ENCODE results near the gene SLC25A1. TPM values are rescaled to one million over a fixed set of nuclear protein-coding genes. Genes with fewer than 3 reads are reported as not detected.
A peak's percentile ranks its signal among the peaks of the same experiment; 100 is the strongest.

The SLC25A1 gene
- polyA plus RNA-seq, 2 of the 4 experiments (the other 2 are of a cell fraction) = 11.4 to 60.1 TPM

- CTCF ChIA-PET = interaction anchor here (0.6 to 3.3 kb wide), 4 partner anchors 9 to 121 kb away, joined by 3 to 27 read pairs (median 9); no protein-coding TSS in a partner anchor
- H3K27ac ChIP-seq = no peak overlapping the region
- no peak for TF ChIP-seq EHMT2 (IDR thresholded peaks at IDR 0.05; ENCODE audit: low read depth)
- no peak for TF ChIP-seq ATOH8 (CRISPR knock-in tag; IDR thresholded peaks at IDR 0.05; ENCODE audit: low read depth)
- TF ChIP-seq PHF8 (IDR thresholded peaks at IDR 0.05; ENCODE audit: borderline replicate concordance, low read depth) = no peak
- no peak for TF ChIP-seq POLR2AphosphoS2 (conservative IDR thresholded peaks at IDR 0.05; ENCODE audit: low read length)
- TF ChIP-seq CEBPB (IDR thresholded peaks at IDR 0.05) = no peak
- TF ChIP-seq HOXB13 (CRISPR knock-in tag; IDR thresholded peaks at IDR 0.05; ENCODE audit: low read depth) = no peak
- no peak for TF ChIP-seq ZFP36 (IDR thresholded peaks at IDR 0.05; ENCODE audit: borderline replicate concordance, partially characterized antibody)
- no peak for TF ChIP-seq HOXA7 (CRISPR knock-in tag; IDR thresholded peaks at IDR 0.05)
- no peak for TF ChIP-seq TFCP2L1 (CRISPR knock-in tag; IDR thresholded peaks at IDR 0.05)
- no peak for TF ChIP-seq CBX2 (IDR thresholded peaks at IDR 0.05; ENCODE audit: borderline replicate concordance, low read depth)
- no peak for TF ChIP-seq MYC (IDR thresholded peaks at IDR 0.05; ENCODE audit: borderline replicate concordance, low read length)
- no peak overlapping the region for H3K4me3 ChIP-seq
- FAIRE-seq (no peak), ATAC-seq (no peak), DNase-seq (ENCODE audit: low read depth in 1 of 2, low spot score in 1 of 2) (no peak)
- peaks cover 6% of the 10 kb centered on the region; the same call in 2 of the 3 replicates for H3K4me1 ChIP-seq
- POLR2A ChIA-PET = no interaction called here
- peak overlapping the region; percentile 95 for H3K4me2 ChIP-seq
- 89% methylated on average over 5 of the region's 5 CpGs for WGBS (ENCODE audit: missing lambda C conversion rate)
- no peaks in the 10 kb centered on the region for H3K9me3 ChIP-seq
Observed at GRCh38 chr22:19143212-19143611, 35.3 kb downstream of the SLC25A1 start.

GRCh38 chr22:19142394-19142793 is 36.1 kb downstream of the SLC25A1 start:
- Histone ChIP-seq H3K4me3 (no peak overlapping the region), H3K4me1 (peaks cover 6% of the 10 kb centered on the region; the same call in 2 of the 3 replicates), H3K9me3 (no peaks in the 10 kb centered on the region), H3K4me2 (no peak overlapping the region), H3K27ac (no peak overlapping the region)
- no peak for TF ChIP-seq FOXS1 (CRISPR knock-in tag; IDR thresholded peaks at IDR 0.05)
- no peak for TF ChIP-seq HOXB5 (CRISPR knock-in tag; IDR thresholded peaks at IDR 0.05)
- no peak for DNase-seq (ENCODE audit: low read depth in 1 of 2, low spot score in 1 of 2)
- WGBS (ENCODE audit: missing lambda C conversion rate) = 100% methylated on average over 1 of the region's 9 CpGs
- FAIRE-seq = no peak
- CTCF ChIA-PET = interaction anchor here (3.3 kb wide), 1 partner anchor 13 kb away, joined by 27 read pairs; no protein-coding TSS in a partner anchor
- ATAC-seq = no peak
- POLR2A ChIA-PET = no interaction called here

GRCh38 chr22:19139974-19140373 is 38.6 kb downstream of the SLC25A1 start:
- CTCF ChIA-PET = no interaction called here
- no peak for DNase-seq (ENCODE audit: low read depth in 1 of 2, low spot score in 1 of 2)
- WGBS (ENCODE audit: missing lambda C conversion rate) = 95% methylated on average over 4 of the region's 5 CpGs

DNA sequence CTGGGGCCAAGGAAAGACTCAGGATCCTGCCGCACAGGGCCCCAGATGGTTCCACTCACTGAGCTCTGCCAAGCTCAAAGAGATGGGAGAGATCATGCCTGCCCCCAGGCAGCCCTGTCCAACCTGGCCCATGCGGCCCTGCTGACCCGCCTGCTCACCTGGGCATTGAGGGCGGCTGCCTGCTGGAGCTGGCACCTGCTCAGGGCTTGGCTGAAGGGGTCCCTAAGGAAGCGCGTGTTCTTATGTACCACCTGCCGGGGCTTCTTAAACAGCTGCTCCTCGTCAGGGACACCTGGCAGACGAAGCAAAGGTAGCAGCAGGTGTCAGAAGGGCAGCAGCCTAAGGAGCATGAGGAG is 39.6 kb downstream of the SLC25A1 start:
- ATAC-seq = no peak
- WGBS (ENCODE audit: missing lambda C conversion rate) = 91% methylated on average over 7 of the region's 9 CpGs
- DNase-seq (ENCODE audit: low read depth in 1 of 2, low spot score in 1 of 2) = no peak
- H3K27ac ChIP-seq = no peak overlapping the region
- H3K4me2 ChIP-seq = no peak overlapping the region
- H3K9me3 ChIP-seq = no peaks in the 10 kb centered on the region
- H3K4me1 ChIP-seq = peaks cover 6% of the 10 kb centered on the region; the same call in 2 of the 3 replicates
- ChIA-PET CTCF (no interaction called here), POLR2A (interaction anchor here (0.5 kb wide), 1 partner anchor 14 kb away, joined by 3 read pairs; no protein-coding TSS in a partner anchor)
- no peak overlapping the region for H3K4me3 ChIP-seq
- no peak for FAIRE-seq
- no peak for TF ChIP-seq FOSL2 (IDR thresholded peaks at IDR 0.05)
- no peak for TF ChIP-seq FOSL2 (CRISPR knock-in tag; IDR thresholded peaks at IDR 0.05)
- TF ChIP-seq KDM5A (IDR thresholded peaks at IDR 0.05) = no peak
- TF ChIP-seq RNF2 (IDR thresholded peaks at IDR 0.05; ENCODE audit: borderline replicate concordance, low read depth) = no peak
- no peak for TF ChIP-seq E2F6 (IDR thresholded peaks at IDR 0.05; ENCODE audit: borderline replicate concordance, low read depth)
- no peak for TF ChIP-seq SMC3 (IDR thresholded peaks at IDR 0.05)
- no peak for TF ChIP-seq ZSCAN20 (CRISPR knock-in tag; IDR thresholded peaks at IDR 0.05)
- TF ChIP-seq TP53 (CRISPR knock-in tag; IDR thresholded peaks at IDR 0.05) = no peak
- no peak for TF ChIP-seq ZNF302 (CRISPR knock-in tag; IDR thresholded peaks at IDR 0.05)
- no peak for TF ChIP-seq SREBF2 (IDR thresholded peaks at IDR 0.05)
- TF ChIP-seq KDM1A (IDR thresholded peaks at IDR 0.05; ENCODE audit: low read depth) = no peak
- no peak for TF ChIP-seq HOXA7 (CRISPR knock-in tag; IDR thresholded peaks at IDR 0.05)
- TF ChIP-seq MAZ (IDR thresholded peaks at IDR 0.05; ENCODE audit: borderline replicate concordance, low read depth, low read length) = no peak
- no peak for TF ChIP-seq RFX5 (IDR thresholded peaks at IDR 0.05)
- TF ChIP-seq HES2 (IDR thresholded peaks at IDR 0.05) = no peak
- TF ChIP-seq RARB (CRISPR knock-in tag; IDR thresholded peaks at IDR 0.05) = no peak

More at GRCh38 chr22:19139974-19140373, 38.6 kb downstream of the SLC25A1 start:
- peaks cover 6% of the 10 kb centered on the region; the same call in 2 of the 3 replicates for H3K4me1 ChIP-seq
- H3K4me3 ChIP-seq = no peak overlapping the region
- TF ChIP-seq, protein P1, sequence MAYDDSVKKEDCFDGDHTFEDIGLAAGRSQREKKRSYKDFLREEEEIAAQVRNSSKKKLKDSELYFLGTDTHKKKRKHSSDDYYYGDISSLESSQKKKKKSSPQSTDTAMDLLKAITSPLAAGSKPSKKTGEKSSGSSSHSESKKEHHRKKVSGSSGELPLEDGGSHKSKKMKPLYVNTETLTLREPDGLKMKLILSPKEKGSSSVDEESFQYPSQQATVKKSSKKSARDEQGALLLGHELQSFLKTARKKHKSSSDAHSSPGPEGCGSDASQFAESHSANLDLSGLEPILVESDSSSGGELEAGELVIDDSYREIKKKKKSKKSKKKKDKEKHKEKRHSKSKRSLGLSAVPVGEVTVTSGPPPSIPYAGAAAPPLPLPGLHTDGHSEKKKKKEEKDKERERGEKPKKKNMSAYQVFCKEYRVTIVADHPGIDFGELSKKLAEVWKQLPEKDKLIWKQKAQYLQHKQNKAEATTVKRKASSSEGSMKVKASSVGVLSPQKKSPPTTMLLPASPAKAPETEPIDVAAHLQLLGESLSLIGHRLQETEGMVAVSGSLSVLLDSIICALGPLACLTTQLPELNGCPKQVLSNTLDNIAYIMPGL (CRISPR knock-in tag; IDR thresholded peaks at IDR 0.05; ENCODE audit: borderline replicate concordance) = no peak
- no peak for TF ChIP-seq NPAS2 (CRISPR knock-in tag; IDR thresholded peaks at IDR 0.05; ENCODE audit: borderline replicate concordance)
- no peak overlapping the region for H3K27ac ChIP-seq
- POLR2A ChIA-PET = no interaction called here
- H3K4me2 ChIP-seq = no peak overlapping the region
- H3K9me3 ChIP-seq = no peaks in the 10 kb centered on the region
- ATAC-seq (no peak), FAIRE-seq (no peak)

Measured in A549 (cell line).